Mesodermal cell (in vitro differentiated cells): Measurements from ENCODE around the gene MFAP4.

Experiments
- H3K27ac ChIP-seq: 2 replicates; pipeline ENCODE4 v1.7.0; 2013; ENCODE audit warnings: mild to moderate bottlenecking, low read depth, low read length, moderate library complexity; ENCODE audit not compliant: severe bottlenecking
- H3K36me3 ChIP-seq: 2 replicates; pipeline ENCODE4 v1.7.1; 2013; ENCODE audit warnings: mild to moderate bottlenecking, low read length, moderate library complexity; ENCODE audit not compliant: control insufficient read depth, insufficient read depth
- H3K4me1 ChIP-seq: one replicate; pipeline ENCODE4 v1.7.1; 2013; ENCODE audit warnings: mild to moderate bottlenecking, low read length; ENCODE audit not compliant: insufficient read depth, control insufficient read depth, poor library complexity, severe bottlenecking
- H3K4me3 ChIP-seq: 2 replicates; pipeline ENCODE4 v1.7.0; 2013; ENCODE audit warnings: low read length, control low read depth, mild to moderate bottlenecking; ENCODE audit not compliant: insufficient read depth, poor library complexity, severe bottlenecking; ENCODE audit errors: extremely low read depth
- H3K9me3 ChIP-seq: 2 replicates; pipeline ENCODE4 v1.7.1; 2013; ENCODE audit warnings: mild to moderate bottlenecking, low read length, moderate library complexity; ENCODE audit not compliant: control insufficient read depth
- WGBS, 2 experiments: methylation state at CpG; one replicate each; pipeline ENCODE4 v1.1.5; 2013; ENCODE audit warnings: missing lambda C conversion rate in 2 of 2; ENCODE audit not compliant: insufficient coverage in 2 of 2; 5-methylcytosine and 5-hydroxymethylcytosine counted together

The MFAP4 gene

GRCh38 chr17:19398301-19399181 lies 11.6 kb upstream of the MFAP4 start:
- Histone ChIP-seq H3K27ac (no peak overlapping the region), H3K4me1 (no peaks in the 10 kb centered on the region), H3K4me3 (no peak overlapping the region), H3K36me3 (no peaks in the 10 kb centered on the region), H3K9me3 (no peaks in the 10 kb centered on the region)
- 86 to 100% methylated on average over 1 of the region's 2 CpGs for WGBS, 2 experiments

GRCh38 chr17:19397556-19398041 lies 10.6 kb upstream of the MFAP4 start:
- H3K27ac ChIP-seq: no peak overlapping the region
- 56 to 68% methylated on average over 3 of the region's 6 CpGs for WGBS, 2 experiments
- no peaks in the 10 kb centered on the region for H3K36me3 ChIP-seq
- H3K4me3 ChIP-seq: no peak overlapping the region
- no peaks in the 10 kb centered on the region for H3K4me1 ChIP-seq
- H3K9me3 ChIP-seq: no peaks in the 10 kb centered on the region

- H3K27ac ChIP-seq: no peak overlapping the region
- WGBS, 2 experiments: 79 to 100% methylated on average over 2 to 4 of the region's 7 CpGs
- no peaks in the 10 kb centered on the region for H3K9me3 ChIP-seq
- no peak overlapping the region for H3K4me3 ChIP-seq
- H3K36me3 ChIP-seq: no peaks in the 10 kb centered on the region
- H3K4me1 ChIP-seq: peaks cover 10% of the 10 kb centered on the region
Observed at GRCh38 chr17:19392303-19392702, 5.3 kb upstream of the MFAP4 start.

- WGBS, 2 experiments: 80 to 81% methylated on average over 1 to 5 of the region's 7 CpGs
- peaks cover 19% of the 10 kb centered on the region for H3K4me1 ChIP-seq
- no peaks in the 10 kb centered on the region for H3K9me3 ChIP-seq
- no peak overlapping the region for H3K27ac ChIP-seq
- H3K4me3 ChIP-seq: no peak overlapping the region
- H3K36me3 ChIP-seq: no peaks in the 10 kb centered on the region
Observed at GRCh38 chr17:19391432-19391831, 4.4 kb upstream of the MFAP4 start.

- no peak overlapping the region for H3K4me3 ChIP-seq
- peaks cover 2% of the 10 kb centered on the region for H3K36me3 ChIP-seq
- WGBS, 2 experiments: 100% methylated on average over 2 of the region's 2 CpGs; no CpG with 5 or more reads in 1 of the 2 experiments
- no peak overlapping the region for H3K27ac ChIP-seq
- no peaks in the 10 kb centered on the region for H3K9me3 ChIP-seq
- peaks cover 20% of the 10 kb centered on the region for H3K4me1 ChIP-seq
Observed at GRCh38 chr17:19390951-19391350, 4.0 kb upstream of the MFAP4 start.

GRCh38 chr17:19388791-19389785 lies 2.1 kb upstream of the MFAP4 start:
- WGBS, 2 experiments: 96 to 100% methylated on average over 3 of the region's 5 CpGs
- Histone ChIP-seq H3K36me3 (peaks cover 19% of the 10 kb centered on the region), H3K4me1 (peaks cover 20% of the 10 kb centered on the region), H3K4me3 (no peak overlapping the region), H3K9me3 (no peaks in the 10 kb centered on the region), H3K27ac (no peak overlapping the region)

- Histone ChIP-seq H3K4me3 (no peak overlapping the region), H3K9me3 (no peaks in the 10 kb centered on the region), H3K27ac (peak overlapping the region; percentile 78), H3K4me1 (peaks cover 20% of the 10 kb centered on the region), H3K36me3 (peaks cover 29% of the 10 kb centered on the region)
- 100% methylated on average over 1 of the region's 2 CpGs; no CpG with 5 or more reads in 1 of the 2 experiments for WGBS, 2 experiments
Observed at GRCh38 chr17:19387921-19388521, 1.0 kb upstream of the MFAP4 start.

GRCh38 chr17:19386051-19386929 lies 700 bp downstream of the MFAP4 start:
- H3K27ac ChIP-seq: peak overlapping the region; percentile 16
- WGBS, 2 experiments: 67 to 73% methylated on average over 18 to 19 of the region's 20 CpGs
- no peak overlapping the region for H3K4me3 ChIP-seq
- peaks cover 47% of the 10 kb centered on the region for H3K36me3 ChIP-seq
- no peaks in the 10 kb centered on the region for H3K9me3 ChIP-seq
- H3K4me1 ChIP-seq: peaks cover 16% of the 10 kb centered on the region

- Histone ChIP-seq H3K9me3 (no peaks in the 10 kb centered on the region), H3K27ac (no peak overlapping the region), H3K36me3 (peaks cover 54% of the 10 kb centered on the region), H3K4me1 (peaks cover 16% of the 10 kb centered on the region), H3K4me3 (no peak overlapping the region)
- WGBS, 2 experiments: 95 to 96% methylated on average over 4 to 8 of the region's 9 CpGs
Observed at GRCh38 chr17:19385521-19385983, 1.4 kb downstream of the MFAP4 start.
